ENCODE data around the gene LTBP1.

Gene LTBP1

GRCh38 chr2:33015421-33016142 is 68.8 kb downstream of the LTBP1 start:
- in situ Hi-C loops (cut with MboI; ENCODE audit: low sequenced_read_pairs) = no loop called here
- H3K27me3 ChIP-seq (ENCODE audit: low read depth) = no peaks in the 10 kb centered on the region
- no peaks in the 10 kb centered on the region for H3K9me3 ChIP-seq
- no peak overlapping the region for H3K4me3 ChIP-seq
- H3K4me1 ChIP-seq = no peaks in the 10 kb centered on the region
- H3K36me3 ChIP-seq (replicated peaks) = no peaks in the 10 kb centered on the region
- DNase-seq (ENCODE audit: low spot score in 2 of 2) = no peak

- in situ Hi-C loops (cut with MboI; ENCODE audit: low sequenced_read_pairs) = no loop called here
- H3K4me3 ChIP-seq = no peak overlapping the region
- no peaks in the 10 kb centered on the region for H3K4me1 ChIP-seq
- H3K27me3 ChIP-seq (ENCODE audit: low read depth) = no peaks in the 10 kb centered on the region
- DNase-seq (ENCODE audit: low spot score in 2 of 2) = no peak
- no peaks in the 10 kb centered on the region for H3K36me3 ChIP-seq (replicated peaks)
- no peaks in the 10 kb centered on the region for H3K9me3 ChIP-seq
Measured at GRCh38 chr2:33018271-33018670, 71.5 kb downstream of the LTBP1 start.

GRCh38 chr2:33019796-33020195 is 73.0 kb downstream of the LTBP1 start:
- Histone ChIP-seq H3K36me3 (replicated peaks) (no peaks in the 10 kb centered on the region), H3K27me3 (ENCODE audit: low read depth) (no peaks in the 10 kb centered on the region), H3K4me1 (no peaks in the 10 kb centered on the region), H3K4me3 (no peak overlapping the region), H3K9me3 (no peaks in the 10 kb centered on the region)
- in situ Hi-C loops (cut with MboI; ENCODE audit: low sequenced_read_pairs) = no loop called here
- DNase-seq (ENCODE audit: low spot score in 2 of 2) = no peak

GRCh38 chr2:33020883-33021282 is 74.1 kb downstream of the LTBP1 start:
- H3K9me3 ChIP-seq = no peaks in the 10 kb centered on the region
- H3K27me3 ChIP-seq (ENCODE audit: low read depth) = no peaks in the 10 kb centered on the region
- no peaks in the 10 kb centered on the region for H3K36me3 ChIP-seq (replicated peaks)
- H3K4me1 ChIP-seq = no peaks in the 10 kb centered on the region
- DNase-seq (ENCODE audit: low spot score in 2 of 2) = no peak
- no peak overlapping the region for H3K4me3 ChIP-seq
- in situ Hi-C loops (cut with MboI; ENCODE audit: low sequenced_read_pairs) = no loop called here

GRCh38 chr2:33021542-33022227 is 74.9 kb downstream of the LTBP1 start:
- H3K9me3 ChIP-seq = no peaks in the 10 kb centered on the region
- no peak overlapping the region for H3K4me3 ChIP-seq
- no peaks in the 10 kb centered on the region for H3K36me3 ChIP-seq (replicated peaks)
- no peaks in the 10 kb centered on the region for H3K4me1 ChIP-seq
- no peaks in the 10 kb centered on the region for H3K27me3 ChIP-seq (ENCODE audit: low read depth)
- in situ Hi-C loops (cut with MboI; ENCODE audit: low sequenced_read_pairs) = no loop called here
- DNase-seq (ENCODE audit: low spot score in 2 of 2) = no peak

- no peaks in the 10 kb centered on the region for H3K36me3 ChIP-seq (replicated peaks)
- no peaks in the 10 kb centered on the region for H3K9me3 ChIP-seq
- in situ Hi-C loops (cut with MboI; ENCODE audit: low sequenced_read_pairs) = no loop called here
- H3K27me3 ChIP-seq (ENCODE audit: low read depth) = no peaks in the 10 kb centered on the region
- no peaks in the 10 kb centered on the region for H3K4me1 ChIP-seq
- H3K4me3 ChIP-seq = no peak overlapping the region
- no peak for DNase-seq (ENCODE audit: low spot score in 2 of 2)
Measured at GRCh38 chr2:33022395-33022985, 75.7 kb downstream of the LTBP1 start.

- no peak overlapping the region for H3K4me3 ChIP-seq
- H3K4me1 ChIP-seq = no peaks in the 10 kb centered on the region
- H3K36me3 ChIP-seq (replicated peaks) = no peaks in the 10 kb centered on the region
- no peak for DNase-seq (ENCODE audit: low spot score in 2 of 2)
- in situ Hi-C loops (cut with MboI; ENCODE audit: low sequenced_read_pairs) = no loop called here
- no peaks in the 10 kb centered on the region for H3K9me3 ChIP-seq
- no peaks in the 10 kb centered on the region for H3K27me3 ChIP-seq (ENCODE audit: low read depth)
Measured at GRCh38 chr2:33022989-33023727, 76.4 kb downstream of the LTBP1 start.

- DNase-seq (ENCODE audit: low spot score in 2 of 2) = no peak
- in situ Hi-C loops (cut with MboI; ENCODE audit: low sequenced_read_pairs) = no loop called here
- Histone ChIP-seq H3K27me3 (ENCODE audit: low read depth) (no peaks in the 10 kb centered on the region), H3K4me3 (no peak overlapping the region), H3K9me3 (no peaks in the 10 kb centered on the region), H3K36me3 (replicated peaks) (no peaks in the 10 kb centered on the region), H3K4me1 (no peaks in the 10 kb centered on the region)
Measured at GRCh38 chr2:33023728-33024500, 77.2 kb downstream of the LTBP1 start.

GRCh38 chr2:33024758-33025157 is 78.0 kb downstream of the LTBP1 start:
- Histone ChIP-seq H3K4me1 (no peaks in the 10 kb centered on the region), H3K4me3 (no peak overlapping the region), H3K36me3 (replicated peaks) (no peaks in the 10 kb centered on the region), H3K27me3 (ENCODE audit: low read depth) (no peaks in the 10 kb centered on the region), H3K9me3 (no peaks in the 10 kb centered on the region)
- in situ Hi-C loops (cut with MboI; ENCODE audit: low sequenced_read_pairs) = no loop called here
- DNase-seq (ENCODE audit: low spot score in 2 of 2) = no peak

- Histone ChIP-seq H3K4me1 (no peaks in the 10 kb centered on the region), H3K27me3 (ENCODE audit: low read depth) (no peaks in the 10 kb centered on the region), H3K4me3 (no peak overlapping the region), H3K9me3 (no peaks in the 10 kb centered on the region), H3K36me3 (replicated peaks) (no peaks in the 10 kb centered on the region)
- DNase-seq (ENCODE audit: low spot score in 2 of 2) = no peak
- in situ Hi-C loops (cut with MboI; ENCODE audit: low sequenced_read_pairs) = no loop called here
Measured at GRCh38 chr2:33029459-33029858, 82.7 kb downstream of the LTBP1 start.

GRCh38 chr2:33029926-33030325 is 83.2 kb downstream of the LTBP1 start:
- in situ Hi-C loops (cut with MboI; ENCODE audit: low sequenced_read_pairs) = no loop called here
- no peak for DNase-seq (ENCODE audit: low spot score in 2 of 2)

GRCh38 chr2:33030326-33030725 is 83.6 kb downstream of the LTBP1 start:
- in situ Hi-C loops (cut with MboI; ENCODE audit: low sequenced_read_pairs) = no loop called here
- Histone ChIP-seq H3K4me1 (no peaks in the 10 kb centered on the region), H3K36me3 (replicated peaks) (no peaks in the 10 kb centered on the region)

More at GRCh38 chr2:33029926-33030325, 83.2 kb downstream of the LTBP1 start:
- Histone ChIP-seq H3K27me3 (ENCODE audit: low read depth) (no peaks in the 10 kb centered on the region), H3K36me3 (replicated peaks) (no peaks in the 10 kb centered on the region), H3K4me3 (no peak overlapping the region), H3K9me3 (no peaks in the 10 kb centered on the region), H3K4me1 (no peaks in the 10 kb centered on the region)

GRCh38 chr2:33032245-33032644 is 85.5 kb downstream of the LTBP1 start:
- Histone ChIP-seq H3K4me3 (no peak overlapping the region), H3K27me3 (ENCODE audit: low read depth) (no peaks in the 10 kb centered on the region), H3K36me3 (replicated peaks) (no peaks in the 10 kb centered on the region), H3K9me3 (no peaks in the 10 kb centered on the region), H3K4me1 (no peaks in the 10 kb centered on the region)
- in situ Hi-C loops (cut with MboI; ENCODE audit: low sequenced_read_pairs) = no loop called here
- DNase-seq (ENCODE audit: low spot score in 2 of 2) = no peak

More at GRCh38 chr2:33030326-33030725, 83.6 kb downstream of the LTBP1 start:
- H3K4me3 ChIP-seq = no peak overlapping the region
- DNase-seq (ENCODE audit: low spot score in 2 of 2) = no peak
- no peaks in the 10 kb centered on the region for H3K9me3 ChIP-seq
- no peaks in the 10 kb centered on the region for H3K27me3 ChIP-seq (ENCODE audit: low read depth)

Data from HAP-1 (cell line).